HCT116 (cell line): ENCODE data around the gene OR8G1. TPM values are rescaled to one million over a fixed set of nuclear protein-coding genes. Genes with fewer than 3 reads are reported as not detected.

Experiments used
- ATAC-seq: fragments of 200-7000 bp; cut with Tn5 transposase; 2 replicates; pipeline ENCODE4 v1.9.1; 2020; ENCODE audit warnings: mild to moderate bottlenecking, moderate library complexity
- BruUV-seq: library from RNA; stranded (reverse); fragments of 400-500 nt; replicated peaks from 2 replicates; lab custom pipeline; 2021; lab: Mats Ljungman, UMichigan
- CTCF ChIA-PET: fragments of 300-600 bp; sonication (Branson Sonifier 250); formaldehyde crosslinking; loops from one replicate; lab custom pipeline; 2021; ENCODE audit warnings: antibody characterized with exemption; lab: Charles Lee
- POLR2A ChIA-PET: fragments of 300-600, 350-600 bp; sonication (Branson Sonifier 250); formaldehyde crosslinking; loops from one replicate; lab custom pipeline; 2021; ENCODE audit warnings: antibody characterized with exemption; lab: Charles Lee
- RAD21 ChIA-PET, 2 experiments: fragments of 300-600 bp; sonication (Branson Sonifier 250); formaldehyde crosslinking; loops; one replicate each; lab custom pipeline; 2023; ENCODE audit warnings: low total read pairs in 2 of 2; ENCODE audit not compliant: uncharacterized antibody in 2 of 2, unreplicated experiment in 2 of 2, low non-redundant PET in 1 of 2; lab: Charles Lee
- DNase-seq: peaks from one replicate; pipeline ENCODE4 v3.0.0-alpha.2; 2010; ENCODE audit warnings: low read depth, low spot score
- H2AFZ ChIP-seq: fragments of 200-600 bp; shearing (Covaris generic), sonication (generic); 2 replicates; pipeline ENCODE4 v1.6.1; 2017; ENCODE audit warnings: low read depth, mixed run types, mixed read lengths, antibody characterized with exemption, low read length; ENCODE audit not compliant: poor library complexity, severe bottlenecking
- H3K27ac ChIP-seq: 2 replicates; pipeline ENCODE4 v1.5.1; 2012; ENCODE audit warnings: low read depth, low read length
- H3K27me3 ChIP-seq: fragments of 200-600 bp; sonication (generic); 2 replicates; pipeline ENCODE4 v1.6.1; 2016; ENCODE audit warnings: mixed run types, low read length, mixed read lengths; ENCODE audit not compliant: insufficient read depth
- H3K36me3 ChIP-seq, 2 experiments: fragments of 200-500 bp in 1 of 2; fragments of 200-600 bp in 1 of 2; sonication (Bioruptor generic) in 1 of 2; sonication (generic) in 1 of 2; 2 replicates each; pipeline versions ENCODE4 v1.5.1 to v1.6.1; 2014 to 2016; ENCODE audit warnings: low read length in 2 of 2, inconsistent platforms in 1 of 2, mixed read lengths in 1 of 2, mixed run types in 1 of 2; ENCODE audit not compliant: insufficient read depth in 2 of 2, control insufficient read depth in 1 of 2
- H3K4me1 ChIP-seq, 2 experiments: fragments of 200-600 bp in 1 of 2; sonication (generic) in 1 of 2; 2 replicates each; pipeline versions ENCODE4 v1.5.1 to v1.6.1; 2012 to 2017; ENCODE audit warnings: low read length in 2 of 2, inconsistent platforms in 1 of 2, mild to moderate bottlenecking in 1 of 2, mixed read lengths in 1 of 2, mixed run types in 1 of 2, moderate library complexity in 1 of 2; ENCODE audit not compliant: insufficient read depth in 2 of 2, control insufficient read depth in 1 of 2
- H3K4me2 ChIP-seq: fragments of 200-600 bp; sonication (generic); 2 replicates; pipeline ENCODE4 v1.6.1; 2017; ENCODE audit warnings: mixed run types, low read length, mixed read lengths
- H3K4me3 ChIP-seq, 2 experiments: fragments of 200-600 bp in 1 of 2; sonication (generic) in 1 of 2; replicated peaks in 1 of 2; 2 replicates each; pipeline ENCODE4 v1.5.1; 2011 to 2016; ENCODE audit warnings: low read length in 2 of 2, control low read depth in 1 of 2, low read depth in 1 of 2, mild to moderate bottlenecking in 1 of 2, mixed read lengths in 1 of 2, mixed run types in 1 of 2
- H3K79me2 ChIP-seq: fragments of 200-600 bp; sonication (generic); 2 replicates; pipeline ENCODE4 v1.6.1; 2017; ENCODE audit warnings: mild to moderate bottlenecking, mixed run types, low read length, moderate library complexity, mixed read lengths; ENCODE audit not compliant: insufficient read depth
- H3K9ac ChIP-seq: fragments of 200-600 bp; sonication (generic); 2 replicates; pipeline ENCODE4 v1.6.1; 2016; ENCODE audit warnings: low read length, mixed read lengths
- H3K9me2 ChIP-seq: fragments of 200-600 bp; sonication (generic), shearing (Covaris generic); 2 replicates; pipeline ENCODE4 v1.6.1; 2017; ENCODE audit warnings: mixed run types, mild to moderate bottlenecking, moderate library complexity; ENCODE audit not compliant: insufficient read depth
- H3K9me3 ChIP-seq, 2 experiments: fragments of 200-500 bp in 1 of 2; fragments of 200-600 bp in 1 of 2; sonication (Bioruptor generic) in 1 of 2; sonication (generic) in 1 of 2; 2 replicates each; pipeline ENCODE4 v1.6.1; 2014 to 2017; ENCODE audit warnings: low read length in 2 of 2, mixed read lengths in 2 of 2, inconsistent platforms in 1 of 2, low read depth in 1 of 2, mild to moderate bottlenecking in 1 of 2, mixed run types in 1 of 2, moderate library complexity in 1 of 2; ENCODE audit not compliant: control insufficient read depth in 1 of 2, insufficient read depth in 1 of 2
- H4K20me1 ChIP-seq: fragments of 200-600 bp; sonication (generic), shearing (Covaris generic); 2 replicates; pipeline ENCODE4 v1.6.1; 2017; ENCODE audit warnings: mixed run types, mild to moderate bottlenecking, moderate library complexity; ENCODE audit not compliant: insufficient read depth
- CBX3 ChIP-seq: IDR thresholded peaks from 2 replicates; pipeline ENCODE4 v1.6.1; 2012; ENCODE audit warnings: low read depth
- CEBPB ChIP-seq: IDR thresholded peaks from 2 replicates; pipeline ENCODE4 v1.6.1; 2012; ENCODE audit warnings: low read depth
- CTCF ChIP-seq, 3 experiments: fragments of 200-600 bp in 1 of 3; sonication (generic) in 1 of 3; IDR thresholded peaks in 2 of 3; conservative IDR thresholded peaks in 1 of 3; 2 replicates each; pipeline ENCODE4 v1.5.1; 2012 to 2017; ENCODE audit warnings: low read depth in 2 of 3, low read length in 2 of 3, antibody characterized with exemption in 1 of 3, borderline replicate concordance in 1 of 3, control low read depth in 1 of 3, mild to moderate bottlenecking in 1 of 3, mixed read lengths in 1 of 3, mixed run types in 1 of 3, moderate library complexity in 1 of 3; ENCODE audit not compliant: insufficient read depth in 1 of 3
- ELF1 ChIP-seq: IDR thresholded peaks from 2 replicates; pipeline ENCODE4 v1.6.1; 2012; ENCODE audit warnings: low read depth, borderline replicate concordance
- EZH2 ChIP-seq: fragments of 200-600 bp; sonication (generic); IDR thresholded peaks from 2 replicates; pipeline ENCODE4 v1.6.1; 2017; ENCODE audit warnings: antibody characterized with exemption, mixed run types
- EZH2phosphoT487 ChIP-seq: fragments of 200-600 bp; IDR thresholded peaks from 2 replicates; pipeline ENCODE4 v1.6.1; 2018; ENCODE audit warnings: antibody characterized with exemption, borderline replicate concordance
- FOSL1 ChIP-seq: IDR thresholded peaks from 2 replicates; pipeline ENCODE4 v1.6.1; 2012; ENCODE audit warnings: low read depth
- MAX ChIP-seq: IDR thresholded peaks from 2 replicates; pipeline ENCODE4 v1.6.1; 2012
- RAD21 ChIP-seq: IDR thresholded peaks from 2 replicates; pipeline ENCODE4 v1.6.1; 2012; ENCODE audit warnings: low read depth, mild to moderate bottlenecking
- REST ChIP-seq: IDR thresholded peaks from 2 replicates; pipeline ENCODE4 v1.6.1; 2012; ENCODE audit warnings: low read depth
- SIN3A ChIP-seq: IDR thresholded peaks from 2 replicates; pipeline ENCODE4 v1.6.1; 2012; ENCODE audit warnings: low read depth
- SP1 ChIP-seq: IDR thresholded peaks from 2 replicates; pipeline ENCODE4 v1.6.1; 2012; ENCODE audit warnings: low read depth
- TCF7L2 ChIP-seq: IDR thresholded peaks from 2 replicates; pipeline ENCODE4 v1.7.0; 2011; ENCODE audit warnings: borderline replicate concordance, inconsistent platforms; ENCODE audit not compliant: insufficient read depth, insufficient read length; ENCODE audit errors: extremely low read depth
- YY1 ChIP-seq: IDR thresholded peaks from 2 replicates; pipeline ENCODE4 v1.6.1; 2011; ENCODE audit warnings: low read length, low read depth, moderate library complexity, mild to moderate bottlenecking; ENCODE audit not compliant: insufficient replicate concordance; ENCODE audit errors: extremely low read depth
- ZBTB33 ChIP-seq: IDR thresholded peaks from 2 replicates; pipeline ENCODE4 v1.6.1; 2011; ENCODE audit warnings: mild to moderate bottlenecking, low read length, moderate library complexity; ENCODE audit not compliant: insufficient replicate concordance; ENCODE audit errors: extremely low read depth
- ZFX ChIP-seq: fragments of 450-650 bp; IDR thresholded peaks from 2 replicates; pipeline ENCODE4 v1.6.1; 2017
- ZNF274 ChIP-seq: fragments of 200-500 bp; sonication (Bioruptor generic); IDR thresholded peaks from 2 replicates; pipeline ENCODE4 v1.6.1; 2014; ENCODE audit warnings: mild to moderate bottlenecking, low read depth, low read length, inconsistent platforms
- intact Hi-C: fragments of 100-400 bp; cut with micrococcal nuclease; formaldehyde crosslinking; loops from 2 replicates; pipeline ENCODE4 v1.10.0; 2022
- total RNA-seq: library from RNA; stranded (reverse); gene quantifications from one replicate; pipeline ENCODE4 v1.2.1, GENCODE V29; 2021; ENCODE audit not compliant: unreplicated experiment
- TF ChIP-seq, protein P1 (sequence below): IDR thresholded peaks from 2 replicates; pipeline ENCODE4 v1.6.1; 2012

Gene OR8G1
- total RNA-seq, 1 experiment from 2014 or later, result not detected

DNA sequence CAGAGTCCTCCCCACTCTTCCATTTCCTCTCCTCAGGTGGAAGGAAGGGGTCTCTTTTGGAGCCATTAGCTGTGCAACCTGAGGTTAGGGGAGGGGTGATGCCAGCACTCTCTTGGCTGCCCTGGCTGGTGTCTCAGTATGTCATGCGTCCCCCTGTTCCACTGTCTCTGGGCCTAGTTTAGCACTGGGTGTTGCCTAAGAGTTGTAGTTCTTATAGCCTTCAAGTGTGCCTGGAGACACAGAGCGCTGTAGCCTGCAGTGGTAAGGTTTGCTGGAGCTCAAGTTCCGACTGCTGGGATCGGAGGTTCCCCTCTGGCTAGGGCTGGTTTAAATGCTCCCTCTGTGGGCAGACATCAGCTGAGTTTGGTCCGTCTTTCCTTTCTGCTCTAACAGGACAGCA lies 36.9 kb upstream of the OR8G1 start:
- intact Hi-C loops, result no loop called here
- ChIA-PET POLR2A (no interaction called here), CTCF (no interaction called here), RAD21 (no interaction called here)
- no peaks in the 10 kb centered on the region for H4K20me1 ChIP-seq
- H3K4me1 ChIP-seq, result no peaks in the 10 kb centered on the region
- no peaks in the 10 kb centered on the region for H3K79me2 ChIP-seq
- H2AFZ ChIP-seq, result no peak overlapping the region
- H3K27ac ChIP-seq, result no peak overlapping the region
- no peak overlapping the region for H3K9ac ChIP-seq
- ATAC-seq, result no peak
- no peak overlapping the region for H3K4me2 ChIP-seq
- H3K9me3 ChIP-seq, result no peaks in the 10 kb centered on the region
- peaks cover 33% of the 10 kb centered on the region; the same call in 1 of the 2 replicates for H3K27me3 ChIP-seq
- TF ChIP-seq SP1 (no peak), RAD21 (no peak), ZBTB33 (no peak), FOSL1 (no peak), TCF7L2 (no peak), CTCF (IDR thresholded peaks at IDR 0.05 in 2 of 3, conservative IDR thresholded peaks at IDR 0.05 in 1 of 3; ENCODE audit: borderline replicate concordance in 1 of 3, insufficient read depth in 1 of 3, low read depth in 2 of 3, low read length in 2 of 3) (no peak), REST (no peak), EZH2 (no peak), ZNF274 (no peak), ZFX (no peak), CBX3 (no peak), MAX (no peak), CEBPB (no peak), YY1 (no peak), SIN3A (no peak), ELF1 (no peak), EZH2phosphoT487 (no peak)
- TF ChIP-seq, protein P1, sequence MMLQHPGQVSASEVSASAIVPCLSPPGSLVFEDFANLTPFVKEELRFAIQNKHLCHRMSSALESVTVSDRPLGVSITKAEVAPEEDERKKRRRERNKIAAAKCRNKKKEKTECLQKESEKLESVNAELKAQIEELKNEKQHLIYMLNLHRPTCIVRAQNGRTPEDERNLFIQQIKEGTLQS, result no peak
- TF ChIP-seq, all 23 proteins: peak for 0
- no peaks in the 10 kb centered on the region for H3K36me3 ChIP-seq
- DNase-seq, result no peak
- BruUV-seq, result no TSS peak
- no peaks in the 10 kb centered on the region for H3K9me2 ChIP-seq
- no peak overlapping the region for H3K4me3 ChIP-seq
